Common myeloid progenitor, CD34-positive (primary cell): ENCODE results near the gene LAPTM5.

ENCODE experiments used
- CTCF ChIA-PET: fragments of 350-600 bp; sonication (Branson Sonifier 250); formaldehyde crosslinking; loops from one replicate; lab custom pipeline; 2021; ENCODE audit warnings: antibody characterized with exemption; lab: Charles Lee
- POLR2A ChIA-PET: fragments of 350-600 bp; sonication (Branson Sonifier 250); formaldehyde crosslinking; loops from one replicate; lab custom pipeline; 2021; ENCODE audit warnings: antibody characterized with exemption; lab: Charles Lee
- DNase-seq, 3 donors: peaks; one replicate each; pipeline versions ENCODE4 v3.0.0 to v3.0.0-alpha.2; 2013
- H3K27ac ChIP-seq, 2 experiments: 1 replicate in 1 of 2; 2 replicates in 1 of 2; pipeline ENCODE4 v1.7.0; 2013; ENCODE audit warnings: inconsistent platforms in 2 of 2, low read length in 2 of 2, mild to moderate bottlenecking in 2 of 2, low read depth in 1 of 2, moderate library complexity in 1 of 2; ENCODE audit not compliant: severe bottlenecking in 2 of 2, insufficient read depth in 1 of 2, poor library complexity in 1 of 2
- H3K27me3 ChIP-seq, 5 experiments: replicated peaks in 2 of 5; 1 replicate in 3 of 5; 2 replicates in 2 of 5; pipeline versions ENCODE4 v1.6.1 to v1.7.0; 2013; ENCODE audit warnings: low read length in 4 of 5, mild to moderate bottlenecking in 2 of 5, moderate library complexity in 2 of 5, inconsistent platforms in 1 of 5; ENCODE audit not compliant: insufficient read depth in 5 of 5, control insufficient read depth in 4 of 5
- H3K36me3 ChIP-seq, 4 experiments: 1 replicate in 2 of 4; 2 replicates in 2 of 4; pipeline versions ENCODE4 v1.6.1 to v1.7.0; 2013; ENCODE audit warnings: low read length in 3 of 4, control low read depth in 1 of 4, mild to moderate bottlenecking in 1 of 4; ENCODE audit not compliant: control insufficient read depth in 4 of 4, insufficient read depth in 4 of 4
- H3K4me1 ChIP-seq, 4 experiments: 1 replicate in 3 of 4; 2 replicates in 1 of 4; pipeline versions ENCODE4 v1.6.1 to v1.7.1; 2013; ENCODE audit warnings: low read length in 3 of 4, mild to moderate bottlenecking in 3 of 4, control low read depth in 1 of 4, inconsistent platforms in 1 of 4, moderate library complexity in 1 of 4; ENCODE audit not compliant: control insufficient read depth in 4 of 4, insufficient read depth in 4 of 4; ENCODE audit errors: control extremely low read depth in 1 of 4
- H3K4me3 ChIP-seq, 7 experiments: 1 replicate in 4 of 7; 2 replicates in 3 of 7; pipeline versions ENCODE4 v1.5.1 to v1.7.0; 2013; ENCODE audit warnings: mild to moderate bottlenecking in 7 of 7, low read length in 6 of 7, moderate library complexity in 6 of 7, inconsistent platforms in 2 of 7, low read depth in 2 of 7, control low read depth in 1 of 7; ENCODE audit not compliant: insufficient read depth in 4 of 7, control insufficient read depth in 1 of 7; ENCODE audit errors: extremely low read depth in 1 of 7
- H3K9me3 ChIP-seq, 5 experiments: 1 replicate in 4 of 5; 2 replicates in 1 of 5; pipeline versions ENCODE4 v1.6.1 to v1.7.1; 2013; ENCODE audit warnings: low read length in 4 of 5, mild to moderate bottlenecking in 2 of 5, inconsistent platforms in 1 of 5, low read depth in 1 of 5, moderate library complexity in 1 of 5; ENCODE audit not compliant: control insufficient read depth in 4 of 5, insufficient read depth in 2 of 5; ENCODE audit errors: control extremely low read depth in 1 of 5
- WGBS: methylation state at CpG from one replicate; pipeline ENCODE4 v1.1.5; 2013; ENCODE audit not compliant: insufficient coverage; 5-methylcytosine and 5-hydroxymethylcytosine counted together

LAPTM5 gene

DNA sequence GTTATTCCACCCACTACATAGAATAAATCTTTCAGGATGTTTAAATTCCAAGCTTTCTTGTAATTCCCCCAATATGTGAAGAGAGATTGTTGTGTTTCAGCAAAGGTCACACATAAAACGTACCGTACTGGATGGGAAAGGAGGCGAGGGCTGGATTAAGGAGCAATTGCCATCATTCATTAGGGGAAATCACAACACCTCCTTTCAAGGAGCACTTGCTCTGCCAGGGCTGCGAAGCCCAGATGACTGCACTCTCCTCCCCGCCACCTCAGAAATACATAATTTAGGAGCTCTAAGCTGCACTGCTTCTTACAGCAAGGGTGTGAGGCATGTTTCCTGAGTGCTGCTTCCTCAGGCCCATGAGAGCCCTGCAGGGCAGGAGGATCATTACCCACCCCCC lies 63.8 kb downstream of the LAPTM5 start:
- CTCF ChIA-PET: interaction anchor here (1.2 kb wide), 1 partner anchor 1458 kb away, joined by 4 read pairs; the partner anchor contains the start of gene PTPRU
- 82% methylated on average over 5 of the region's 5 CpGs for WGBS

GRCh38 chr1:30693366-30693765 lies 64.2 kb downstream of the LAPTM5 start:
- no peak for DNase-seq

More for the DNA sequence above, 63.8 kb downstream of the LAPTM5 start:
- no peak overlapping the region for H3K4me3 ChIP-seq
- H3K9me3 ChIP-seq: no peaks in the 10 kb centered on the region
- no peak overlapping the region for H3K27ac ChIP-seq
- H3K4me1 ChIP-seq: peaks cover 0 to 2% (median 0%) of the 10 kb centered on the region in 4 experiments
- POLR2A ChIA-PET: no interaction called here
- no peaks in the 10 kb centered on the region for H3K36me3 ChIP-seq
- no peak for DNase-seq
- H3K27me3 ChIP-seq: peaks cover 0 to 23% (median 2%) of the 10 kb centered on the region in 5 experiments

GRCh38 chr1:30692948-30693301 lies 64.6 kb downstream of the LAPTM5 start:
- peaks cover 0 to 29% (median 4%) of the 10 kb centered on the region in 5 experiments for H3K27me3 ChIP-seq
- CTCF ChIA-PET: interaction anchor here (1.2 kb wide), 1 partner anchor 1457 kb away, joined by 4 read pairs; the partner anchor contains the start of gene PTPRU
- POLR2A ChIA-PET: no interaction called here
- 84% methylated on average over 7 of the region's 7 CpGs for WGBS
- DNase-seq: no peak
- H3K27ac ChIP-seq: no peak overlapping the region
- H3K36me3 ChIP-seq: no peaks in the 10 kb centered on the region
- no peak overlapping the region for H3K4me3 ChIP-seq
- H3K4me1 ChIP-seq: peaks cover 0 to 2% (median 0%) of the 10 kb centered on the region in 4 experiments
- no peaks in the 10 kb centered on the region for H3K9me3 ChIP-seq

More at GRCh38 chr1:30693366-30693765, 64.2 kb downstream of the LAPTM5 start:
- Histone ChIP-seq H3K36me3 (no peaks in the 10 kb centered on the region), H3K4me1 (peaks cover 0 to 2% (median 0%) of the 10 kb centered on the region in 4 experiments), H3K9me3 (no peaks in the 10 kb centered on the region), H3K4me3 (no peak overlapping the region), H3K27me3 (peaks cover 0 to 24% (median 3%) of the 10 kb centered on the region in 5 experiments), H3K27ac (no peak overlapping the region)
- WGBS: 93% methylated on average over 3 of the region's 3 CpGs
- ChIA-PET POLR2A (no interaction called here), CTCF (interaction anchor here (1.2 kb wide), 1 partner anchor 1457 kb away, joined by 4 read pairs; the partner anchor contains the start of gene PTPRU)

DNA sequence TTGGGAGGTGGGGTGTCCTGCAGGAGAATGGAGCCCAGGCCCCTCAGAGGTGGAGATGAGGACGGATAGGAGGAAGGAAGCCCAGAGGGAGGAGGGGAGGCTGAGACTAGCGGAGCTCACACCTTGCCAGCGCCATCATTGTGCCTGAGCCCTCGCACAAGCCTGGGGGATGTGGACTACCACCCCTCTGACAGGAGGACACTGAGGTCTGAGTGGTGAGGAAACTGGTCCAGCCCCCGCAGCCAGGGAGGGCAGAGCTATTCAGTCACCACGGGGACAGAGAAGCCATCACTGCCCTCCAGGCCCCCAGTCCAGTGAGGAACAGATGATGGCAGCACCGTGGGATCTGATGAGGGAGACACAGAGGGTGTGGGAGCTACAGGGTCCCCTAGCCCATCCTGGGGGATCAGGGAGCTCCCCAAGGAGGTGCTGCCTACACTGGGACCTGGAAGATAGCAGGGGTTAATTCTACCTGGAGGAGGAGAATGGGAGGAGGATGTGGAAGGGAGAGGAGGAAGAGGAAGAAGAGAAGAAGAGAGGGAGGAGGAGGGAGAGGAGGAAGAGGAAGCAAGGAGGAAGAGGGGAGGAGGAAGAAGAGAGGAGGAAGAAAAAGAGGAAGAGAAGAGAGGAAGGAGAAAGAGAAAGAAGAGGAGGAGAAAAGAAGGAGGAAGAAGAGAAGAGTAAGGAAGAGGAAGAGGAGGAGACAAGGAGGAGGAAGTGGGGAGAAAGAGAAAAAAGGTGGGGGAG lies 65.2 kb downstream of the LAPTM5 start:
- H3K36me3 ChIP-seq: no peaks in the 10 kb centered on the region
- ChIA-PET CTCF (interaction anchor here (1.2 kb wide), 1 partner anchor 1456 kb away, joined by 4 read pairs; the partner anchor contains the start of gene PTPRU), POLR2A (no interaction called here)
- H3K27ac ChIP-seq: no peak overlapping the region
- H3K4me3 ChIP-seq: no peak overlapping the region
- H3K4me1 ChIP-seq: peaks cover 0 to 2% (median 0%) of the 10 kb centered on the region in 4 experiments
- no peaks in the 10 kb centered on the region for H3K9me3 ChIP-seq
- H3K27me3 ChIP-seq: peaks cover 0 to 34% (median 5%) of the 10 kb centered on the region in 5 experiments
- DNase-seq: no peak
- 78% methylated on average over 4 of the region's 7 CpGs for WGBS

DNA sequence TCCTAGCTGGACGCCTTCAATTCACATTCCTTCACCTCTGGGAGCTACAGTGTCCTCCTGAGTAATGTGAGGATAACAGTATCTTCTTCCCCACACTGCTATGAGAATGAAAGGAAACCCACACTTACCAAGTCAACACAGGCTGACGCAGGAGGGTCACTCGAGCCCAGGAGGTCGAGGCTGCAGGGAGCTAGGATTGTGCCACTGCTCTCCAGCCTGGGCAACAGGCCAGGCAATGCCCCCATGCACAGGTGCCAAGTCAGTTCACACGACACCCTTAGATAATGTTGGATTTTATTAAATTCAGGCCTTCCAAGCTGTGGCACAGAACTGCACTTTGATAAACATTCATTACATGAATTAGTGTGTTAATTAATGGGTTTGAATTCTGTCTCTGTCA lies 66.1 kb downstream of the LAPTM5 start:
- no peak for DNase-seq
- H3K27me3 ChIP-seq: peaks cover 0 to 43% (median 9%) of the 10 kb centered on the region in 5 experiments
- 58% methylated on average over 4 of the region's 5 CpGs for WGBS

GRCh38 chr1:30689901-30690645 lies 67.5 kb downstream of the LAPTM5 start:
- Histone ChIP-seq H3K9me3 (no peaks in the 10 kb centered on the region), H3K27ac (no peak overlapping the region), H3K27me3 (peaks cover 0 to 57% (median 19%) of the 10 kb centered on the region in 5 experiments), H3K4me3 (no peak overlapping the region), H3K36me3 (no peaks in the 10 kb centered on the region), H3K4me1 (peaks cover 0 to under 1% (median 0%) of the 10 kb centered on the region in 4 experiments)
- ChIA-PET CTCF (no interaction called here), POLR2A (no interaction called here)
- 63% methylated on average over 3 of the region's 7 CpGs for WGBS
- DNase-seq: no peak

More for the DNA sequence above, 66.1 kb downstream of the LAPTM5 start:
- Histone ChIP-seq H3K4me1 (peaks cover 0 to 2% (median 0%) of the 10 kb centered on the region in 4 experiments), H3K27ac (no peak overlapping the region), H3K9me3 (no peaks in the 10 kb centered on the region), H3K4me3 (no peak overlapping the region), H3K36me3 (no peaks in the 10 kb centered on the region)
- ChIA-PET POLR2A (no interaction called here), CTCF (no interaction called here)
